HG02970 (cell line): ENCODE measurements around the gene CCDC71.

Experiments used
- ATAC-seq: cut with Tn5 transposase; IDR thresholded peaks from one replicate; pipeline ENCODE4 v1.9.1; 2021; ENCODE audit warnings: mild to moderate bottlenecking, moderate library complexity, moderate number of reproducible peaks; ENCODE audit not compliant: unreplicated experiment, low FRiP score

CCDC71 gene

GRCh38 chr3:49171119-49171774 is 5.1 kb upstream of the CCDC71 start, which contains the start of gene KLHDC8B:
Gene KLHDC8B, plus strand, starts transcription at chr3:49171598. Its CDS starts 1,172 bp downstream, at chr3:49172770.
- no peak for ATAC-seq

DNA sequence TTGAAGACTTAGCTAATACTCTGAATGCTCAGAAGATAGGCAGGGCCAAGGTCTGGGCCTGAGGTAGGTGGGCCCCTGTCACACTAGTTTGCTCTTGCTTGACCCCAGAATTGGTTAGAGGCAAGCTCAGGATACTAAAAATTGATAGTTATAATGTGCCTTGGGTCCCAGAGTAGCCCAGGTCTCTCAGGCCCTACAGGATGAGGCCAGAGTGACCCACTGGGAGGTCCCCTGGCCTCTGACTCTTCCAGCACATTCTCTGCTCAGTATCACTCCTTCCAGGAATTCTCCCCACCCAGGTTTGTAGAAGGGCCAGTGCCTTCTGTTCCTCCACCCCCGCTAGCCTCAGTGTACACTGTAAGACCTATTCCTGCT is 4.6 kb upstream of the CCDC71 start:
- no peak for ATAC-seq

DNA sequence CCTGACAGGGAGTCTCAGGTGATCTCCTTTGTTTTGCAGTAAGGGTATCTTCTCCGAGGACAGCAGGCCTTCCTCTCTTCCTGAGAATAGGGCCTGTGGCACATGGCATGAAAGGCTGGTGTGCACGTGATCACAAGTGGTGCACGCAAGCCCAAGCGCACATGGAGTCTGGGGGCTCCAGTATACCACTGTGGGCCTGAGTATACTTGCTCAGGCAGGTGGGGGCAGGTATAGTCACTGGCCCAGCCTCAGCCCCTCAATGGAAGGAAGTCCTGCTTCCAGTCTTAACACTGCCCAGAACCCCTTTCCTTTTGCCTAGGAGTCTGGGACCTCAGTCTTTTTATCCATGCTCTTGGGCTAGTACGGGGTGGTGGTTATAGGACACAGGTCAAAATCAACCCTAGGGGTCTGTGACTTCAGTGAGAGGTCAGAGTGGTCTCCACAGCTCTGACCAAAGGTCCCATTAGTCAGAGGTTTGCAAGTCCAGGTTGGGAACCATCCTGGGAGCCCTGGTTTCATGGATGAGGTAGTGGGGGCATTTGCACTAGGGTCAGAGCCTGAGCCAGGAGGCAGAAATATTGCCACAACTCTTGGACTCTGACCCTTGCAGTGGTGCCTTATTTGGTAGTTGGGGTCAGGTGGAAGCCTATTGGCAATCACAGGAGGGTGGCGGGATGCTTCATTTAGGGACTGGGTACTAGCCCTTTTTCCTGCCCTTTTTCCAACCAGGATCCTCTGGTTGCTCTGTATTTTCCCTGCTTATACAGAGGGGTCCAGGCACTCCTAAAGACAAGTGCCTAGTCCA is 823 bp upstream of the CCDC71 start:
- no peak for ATAC-seq

DNA sequence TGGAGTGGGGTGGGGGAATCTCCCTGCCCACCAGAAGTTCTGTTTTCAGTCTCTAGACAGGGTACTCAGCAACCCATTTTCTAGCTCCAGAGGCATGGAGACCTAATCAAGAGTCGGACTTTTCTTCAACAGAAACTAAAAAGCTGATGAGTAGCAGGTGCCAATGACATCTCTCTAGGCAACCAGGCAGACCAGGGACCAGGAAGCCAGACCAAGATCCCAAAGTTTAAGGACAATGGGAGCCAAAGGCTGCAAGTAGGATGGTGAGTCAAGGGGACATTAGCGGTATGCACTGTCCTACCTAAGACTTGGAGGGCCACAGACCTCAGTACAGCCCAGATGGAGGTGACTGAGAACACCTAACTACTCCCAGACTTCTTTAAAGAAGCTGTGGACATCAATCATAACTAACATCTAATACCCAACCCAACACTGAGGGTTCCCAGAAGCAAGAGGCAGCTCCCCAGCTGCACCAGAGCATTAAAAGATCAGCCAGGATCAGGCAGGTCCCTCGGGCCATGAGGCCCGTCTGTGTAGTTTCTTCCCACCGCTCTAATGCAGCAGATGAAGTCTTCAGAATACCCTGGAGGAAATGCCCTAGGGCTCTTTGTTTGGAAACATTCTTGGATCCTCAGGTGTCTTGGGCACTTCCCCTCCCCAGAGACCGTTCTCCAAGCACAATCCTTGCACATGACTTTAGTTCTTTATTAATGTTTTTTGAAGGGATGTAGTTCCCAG is 979 bp downstream of the CCDC71 start:
- no peak for ATAC-seq

DNA sequence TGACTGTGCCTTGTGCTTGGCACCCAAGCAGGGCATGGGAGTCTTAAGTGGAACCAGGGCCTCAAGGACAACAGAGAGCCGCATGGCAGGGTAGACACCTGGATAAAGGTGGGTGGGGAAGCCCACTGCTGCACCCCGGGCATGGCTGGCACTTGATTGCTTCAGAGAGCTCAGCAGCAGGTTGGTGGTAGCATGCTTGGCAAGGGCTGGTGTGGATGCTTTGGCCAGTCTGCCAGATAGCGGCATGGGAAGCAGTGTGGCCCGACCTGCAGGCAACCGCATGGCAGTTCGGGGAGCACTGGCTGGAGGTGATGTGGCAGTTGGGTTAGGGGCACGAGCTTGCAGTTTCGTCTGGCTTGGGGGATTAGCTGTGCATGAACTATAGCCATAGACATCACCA is 2.5 kb downstream of the CCDC71 start:
- no peak for ATAC-seq

- ATAC-seq = no peak
Observed at GRCh38 chr3:49162751-49163419, 3.2 kb downstream of the CCDC71 start.

GRCh38 chr3:49161808-49162530 is 4.2 kb downstream of the CCDC71 start:
- ATAC-seq = no peak

DNA sequence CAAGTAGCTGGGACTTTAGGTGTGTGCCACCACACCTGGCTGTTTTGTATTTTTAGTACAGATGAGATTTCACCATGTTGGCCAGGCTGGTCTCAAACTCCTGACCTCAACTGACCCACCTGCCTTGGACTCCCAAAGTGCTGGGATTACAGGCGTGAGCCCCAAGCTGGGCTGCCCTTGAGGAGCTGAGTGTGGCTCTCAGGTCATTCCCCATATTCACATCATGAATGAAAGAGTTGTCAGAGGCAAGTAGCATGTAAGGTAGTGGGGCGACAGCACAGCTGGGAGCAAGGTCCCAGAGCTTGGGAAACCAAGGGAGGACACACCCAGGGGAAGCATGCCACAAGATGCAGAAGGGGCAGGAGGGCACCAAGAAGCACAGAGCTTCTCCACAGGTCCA is 4.9 kb downstream of the CCDC71 start:
- ATAC-seq = no peak

DNA sequence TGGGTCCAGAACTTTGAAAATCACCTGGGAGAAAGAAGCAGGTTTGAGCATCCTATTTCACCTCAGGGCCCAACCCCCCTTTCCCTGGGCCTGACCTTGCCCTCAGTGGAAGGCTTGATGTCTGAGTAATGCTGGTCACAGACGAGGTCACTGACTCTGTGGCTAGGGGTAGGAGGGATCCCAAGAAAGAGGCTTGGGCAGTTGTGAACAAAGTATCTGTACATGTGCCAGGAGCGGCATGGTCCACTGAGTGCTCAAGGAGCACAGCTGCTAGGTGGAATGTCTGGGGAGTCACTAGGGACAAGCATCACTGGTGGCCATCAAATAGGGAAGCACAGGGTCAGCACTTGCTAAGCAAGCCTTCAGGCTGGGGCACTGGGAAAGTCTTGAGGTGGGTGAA is 7.3 kb downstream of the CCDC71 start:
- no peak for ATAC-seq

GRCh38 chr3:49158103-49158709 is 7.9 kb downstream of the CCDC71 start:
- no peak for ATAC-seq

GRCh38 chr3:49157289-49157688 is 8.8 kb downstream of the CCDC71 start:
- ATAC-seq = no peak

DNA sequence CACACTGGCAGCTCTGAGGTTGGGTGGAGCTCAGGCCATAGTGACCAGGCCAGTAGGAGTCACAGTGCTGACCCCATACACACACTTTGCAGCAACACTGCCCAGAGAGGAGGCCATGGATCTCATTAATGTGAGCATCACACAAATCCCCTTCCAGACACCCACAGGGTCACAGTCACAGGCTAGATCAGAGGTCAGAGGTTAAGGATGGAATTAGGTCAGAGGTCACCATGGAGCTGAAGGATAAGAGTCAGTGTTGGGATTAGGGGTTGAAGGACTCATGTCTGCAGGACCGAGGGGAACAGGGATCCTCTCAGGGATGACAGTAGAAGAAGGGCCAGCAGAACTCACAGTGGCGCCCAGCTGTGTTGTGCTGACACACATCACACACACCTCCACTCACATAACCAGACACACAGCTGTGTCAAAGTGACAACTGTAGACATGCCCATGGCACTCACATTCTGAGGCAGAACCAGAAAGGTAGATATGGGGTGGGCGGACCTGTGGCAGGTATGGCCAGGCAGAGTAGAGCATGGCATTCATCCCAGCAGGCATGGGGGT is 12.7 kb downstream of the CCDC71 start:
- no peak for ATAC-seq

DNA sequence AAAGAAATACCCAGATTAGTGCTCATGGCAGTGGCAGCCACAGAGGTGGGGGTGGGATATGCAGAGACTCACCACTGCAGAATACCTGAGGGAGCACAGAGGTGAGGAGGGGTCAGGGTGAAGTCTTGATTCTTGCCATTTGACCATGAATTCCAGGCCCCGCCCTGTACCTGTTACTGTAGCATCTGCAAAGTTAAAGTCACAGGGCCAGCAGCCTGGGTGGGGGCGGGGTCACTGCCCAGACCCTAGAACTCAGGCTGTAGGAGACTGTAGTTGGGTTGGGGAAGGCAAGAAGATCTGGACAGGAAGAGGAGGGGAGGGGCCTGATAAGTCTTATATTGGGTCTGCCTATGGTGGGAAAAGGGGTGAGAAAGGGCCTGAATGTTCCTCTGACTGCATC is 14.5 kb downstream of the CCDC71 start:
- ATAC-seq = no peak

- no peak for ATAC-seq
Observed at GRCh38 chr3:49148159-49148558, 18.0 kb downstream of the CCDC71 start.

- ATAC-seq = no peak
Observed at GRCh38 chr3:49140080-49140479, 26.1 kb downstream of the CCDC71 start.

- ATAC-seq = no peak
Observed at GRCh38 chr3:49135499-49135898, 30.6 kb downstream of the CCDC71 start.

DNA sequence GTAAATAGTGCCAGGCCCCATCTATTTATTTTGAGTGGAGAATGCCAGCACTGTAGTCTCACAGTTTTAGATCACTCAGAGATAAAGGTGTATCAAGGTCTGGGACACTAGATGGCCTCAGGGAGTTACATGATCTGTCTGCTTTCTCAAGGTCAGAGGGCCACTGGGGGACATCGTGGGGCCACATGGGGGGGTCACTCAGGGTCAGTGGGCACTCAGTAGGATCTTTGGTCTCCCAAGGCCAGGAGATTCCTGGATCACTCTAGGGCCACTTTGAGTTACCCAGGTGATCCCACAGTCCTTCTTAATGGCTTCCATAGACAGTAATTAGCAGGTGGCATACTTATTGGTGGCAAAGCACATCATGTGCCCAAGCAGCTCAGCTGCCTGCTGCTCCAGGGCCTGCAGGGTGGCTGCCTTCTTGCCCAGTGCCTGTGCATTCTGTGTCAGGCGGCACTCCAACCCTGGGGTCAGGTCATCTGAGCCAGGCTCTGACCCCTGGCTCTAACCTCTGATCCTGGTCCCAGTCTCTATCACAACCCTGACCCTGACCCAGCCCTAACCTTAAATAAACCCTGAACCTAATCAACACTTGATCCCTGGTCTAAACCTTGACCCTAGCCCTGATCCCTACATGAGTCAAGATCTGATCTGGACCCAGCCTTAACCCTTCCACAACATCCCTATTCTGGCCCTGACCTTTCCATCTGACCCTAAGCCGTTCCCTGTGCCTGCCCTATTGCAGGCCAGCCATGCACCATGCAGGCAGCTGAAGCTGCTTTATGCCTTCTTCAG is 31.5 kb downstream of the CCDC71 start:
- no peak for ATAC-seq

DNA sequence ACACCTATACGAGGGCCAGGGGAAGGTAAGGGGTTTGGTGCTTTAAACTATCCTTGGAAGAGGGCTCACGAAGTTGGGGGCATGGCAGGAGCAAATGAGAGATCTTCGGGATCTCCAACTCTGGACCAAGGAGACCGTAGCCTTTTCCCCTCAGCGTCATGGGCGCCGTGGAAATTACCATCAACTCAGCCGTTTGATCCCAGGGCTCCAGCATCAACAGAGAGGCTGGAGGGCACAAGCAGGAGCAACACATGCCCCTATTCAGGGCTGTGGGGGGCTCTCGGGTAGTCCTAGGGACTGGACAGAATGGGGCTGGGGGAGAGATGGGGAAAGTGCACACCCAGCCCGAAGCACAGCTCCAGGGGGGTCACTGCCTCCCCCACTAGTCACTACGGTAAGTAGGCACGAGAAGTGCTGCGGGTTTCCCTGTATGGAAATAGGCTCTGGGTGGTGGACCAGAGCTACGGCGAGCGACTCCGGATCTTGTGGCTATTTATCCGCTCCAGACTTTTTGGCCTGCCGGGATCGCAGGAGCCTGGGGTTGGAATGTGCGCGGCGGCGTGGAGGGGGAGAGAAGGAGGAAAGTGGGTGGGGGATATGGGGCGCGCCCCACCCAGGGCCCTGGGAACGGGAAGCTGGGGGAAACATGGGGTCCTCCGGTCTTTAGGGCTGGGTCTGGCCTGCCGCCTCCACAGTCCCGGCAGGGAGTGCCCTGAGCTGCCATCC is 32.7 kb downstream of the CCDC71 start:
- no peak for ATAC-seq
